A204.1 (cell line): ENCODE data around the gene MYO18A.

Experiments
- FAIRE-seq: peaks from 2 replicates; lab custom pipeline; 2012; peaks lifted over from hg19 to GRCh38; lab: Jason Lieb, UNC

MYO18A gene

GRCh38 chr17:29167393-29168078, 12.7 kb downstream of the MYO18A start:
- FAIRE-seq, result no peak

GRCh38 chr17:29166507-29166887, 13.7 kb downstream of the MYO18A start:
- no peak for FAIRE-seq

- no peak for FAIRE-seq
These were observed 14.2 kb downstream of the MYO18A start for GRCh38 chr17:29165800-29166506.

GRCh38 chr17:29165261-29165660, 14.9 kb downstream of the MYO18A start:
- FAIRE-seq, result no peak

GRCh38 chr17:29163563-29163962, 16.6 kb downstream of the MYO18A start:
- no peak for FAIRE-seq

GRCh38 chr17:29162909-29163341, 17.3 kb downstream of the MYO18A start:
- no peak for FAIRE-seq

- FAIRE-seq, result no peak
These were observed 17.9 kb downstream of the MYO18A start for GRCh38 chr17:29162082-29162908.

GRCh38 chr17:29160253-29160652, 19.9 kb downstream of the MYO18A start:
- no peak for FAIRE-seq

GRCh38 chr17:29159306-29159860, 20.8 kb downstream of the MYO18A start:
- no peak for FAIRE-seq

GRCh38 chr17:29158488-29159275, 21.5 kb downstream of the MYO18A start:
- FAIRE-seq, result no peak

GRCh38 chr17:29158096-29158487, 22.1 kb downstream of the MYO18A start:
- no peak for FAIRE-seq

GRCh38 chr17:29157310-29157709, 22.9 kb downstream of the MYO18A start:
- FAIRE-seq, result no peak

GRCh38 chr17:29156781-29157180, 23.4 kb downstream of the MYO18A start:
- FAIRE-seq, result no peak

- FAIRE-seq, result no peak
These were observed 24.2 kb downstream of the MYO18A start for GRCh38 chr17:29155966-29156338.

GRCh38 chr17:29155227-29155965, 24.8 kb downstream of the MYO18A start:
- FAIRE-seq, result no peak

GRCh38 chr17:29154516-29155226, 25.5 kb downstream of the MYO18A start:
- FAIRE-seq, result no peak

- no peak for FAIRE-seq
These were observed 28.6 kb downstream of the MYO18A start for GRCh38 chr17:29151567-29151966.

GRCh38 chr17:29150161-29150560, 30.0 kb downstream of the MYO18A start:
- FAIRE-seq, result no peak

GRCh38 chr17:29149431-29150064, 30.6 kb downstream of the MYO18A start:
- no peak for FAIRE-seq

GRCh38 chr17:29148790-29149430, 31.3 kb downstream of the MYO18A start:
- no peak for FAIRE-seq
